Brain microvascular endothelial cell (primary cell): ENCODE measurements around the gene EIF5A.
A peak's percentile ranks its signal among the peaks of the same experiment; 100 is the strongest.

Source experiments
- DNase-seq: peaks from one replicate; pipeline ENCODE4 v3.0.0-alpha.2; 2020
- H3K27ac ChIP-seq: fragments of 250-450 bp; sonication (Bioruptor Pico); 2 replicates; pipeline ENCODE4 v1.5.1; 2020; ENCODE audit warnings: mild to moderate bottlenecking, moderate library complexity
- H3K27me3 ChIP-seq: fragments of 250-450 bp; sonication (Bioruptor Pico); replicated peaks from 2 replicates; pipeline ENCODE4 v1.5.1; 2020; ENCODE audit warnings: mild to moderate bottlenecking
- H3K36me3 ChIP-seq: fragments of 250-450 bp; sonication (Bioruptor Pico); replicated peaks from 2 replicates; pipeline ENCODE4 v1.5.1; 2020; ENCODE audit warnings: mild to moderate bottlenecking
- H3K4me3 ChIP-seq: 2 replicates; pipeline ENCODE4 v1.5.1; 2011; ENCODE audit warnings: low read depth, mild to moderate bottlenecking, control low read depth, low read length, moderate library complexity
- in situ Hi-C: cut with HindIII; loops from 2 replicates; pipeline ENCODE4 v1.10.0; 2017; ENCODE audit warnings: low sequenced_read_pairs, low pct_ligation_motif_present
- TF ChIP-seq, protein P1 (sequence below): IDR thresholded peaks from 2 replicates; pipeline ENCODE4 v1.5.1; 2011; ENCODE audit warnings: low read depth, mild to moderate bottlenecking, moderate library complexity, low read length, control low read depth, inconsistent platforms; ENCODE audit errors: missing control alignments

EIF5A gene

GRCh38 chr17:7309628-7310027 lies 2.2 kb downstream of the EIF5A start:
- TF ChIP-seq, protein P1, sequence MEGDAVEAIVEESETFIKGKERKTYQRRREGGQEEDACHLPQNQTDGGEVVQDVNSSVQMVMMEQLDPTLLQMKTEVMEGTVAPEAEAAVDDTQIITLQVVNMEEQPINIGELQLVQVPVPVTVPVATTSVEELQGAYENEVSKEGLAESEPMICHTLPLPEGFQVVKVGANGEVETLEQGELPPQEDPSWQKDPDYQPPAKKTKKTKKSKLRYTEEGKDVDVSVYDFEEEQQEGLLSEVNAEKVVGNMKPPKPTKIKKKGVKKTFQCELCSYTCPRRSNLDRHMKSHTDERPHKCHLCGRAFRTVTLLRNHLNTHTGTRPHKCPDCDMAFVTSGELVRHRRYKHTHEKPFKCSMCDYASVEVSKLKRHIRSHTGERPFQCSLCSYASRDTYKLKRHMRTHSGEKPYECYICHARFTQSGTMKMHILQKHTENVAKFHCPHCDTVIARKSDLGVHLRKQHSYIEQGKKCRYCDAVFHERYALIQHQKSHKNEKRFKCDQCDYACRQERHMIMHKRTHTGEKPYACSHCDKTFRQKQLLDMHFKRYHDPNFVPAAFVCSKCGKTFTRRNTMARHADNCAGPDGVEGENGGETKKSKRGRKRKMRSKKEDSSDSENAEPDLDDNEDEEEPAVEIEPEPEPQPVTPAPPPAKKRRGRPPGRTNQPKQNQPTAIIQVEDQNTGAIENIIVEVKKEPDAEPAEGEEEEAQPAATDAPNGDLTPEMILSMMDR: no peak
- no peak for DNase-seq
- in situ Hi-C loops: no loop called here
- Histone ChIP-seq H3K36me3 (peaks cover 55% of the 10 kb centered on the region), H3K4me3 (peak overlapping the region; percentile 96), H3K27ac (no peak overlapping the region), H3K27me3 (no peaks in the 10 kb centered on the region)

DNA sequence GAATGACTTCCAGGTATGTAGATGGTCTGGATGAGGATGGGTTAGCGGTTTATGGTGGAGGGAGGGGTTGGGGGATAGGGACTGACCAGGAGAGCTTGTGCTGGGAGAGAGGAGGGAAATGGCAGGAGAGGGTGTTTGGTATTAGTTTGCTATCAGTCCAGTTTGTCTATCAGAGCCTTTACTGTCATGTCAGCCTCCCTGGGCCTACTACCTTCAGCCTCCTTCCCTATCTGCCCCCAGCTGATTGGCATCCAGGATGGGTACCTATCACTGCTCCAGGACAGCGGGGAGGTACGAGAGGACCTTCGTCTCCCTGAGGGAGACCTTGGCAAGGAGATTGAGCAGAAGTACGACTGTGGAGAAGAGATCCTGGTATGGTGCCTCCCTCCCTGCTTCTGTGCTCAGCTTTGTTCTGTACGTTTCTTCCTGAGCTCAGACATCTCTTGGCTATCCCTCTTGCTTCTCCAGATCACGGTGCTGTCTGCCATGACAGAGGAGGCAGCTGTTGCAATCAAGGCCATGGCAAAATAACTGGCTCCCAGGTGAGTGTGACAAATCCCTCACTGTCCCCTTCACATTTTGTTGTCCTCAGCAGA lies 3.8 kb downstream of the EIF5A start:
- Histone ChIP-seq H3K27me3 (no peaks in the 10 kb centered on the region), H3K4me3 (no peak overlapping the region), H3K36me3 (peaks cover 58% of the 10 kb centered on the region), H3K27ac (no peak overlapping the region)
- TF ChIP-seq, protein P1: no peak
- DNase-seq: no peak
- in situ Hi-C loops: no loop called here

- in situ Hi-C loops: no loop called here
- TF ChIP-seq, protein P1: no peak
- Histone ChIP-seq H3K27me3 (no peaks in the 10 kb centered on the region), H3K27ac (no peak overlapping the region), H3K4me3 (no peak overlapping the region), H3K36me3 (peaks cover 57% of the 10 kb centered on the region)
- no peak for DNase-seq
Observed at GRCh38 chr17:7312432-7313087, 5.1 kb downstream of the EIF5A start.

DNA sequence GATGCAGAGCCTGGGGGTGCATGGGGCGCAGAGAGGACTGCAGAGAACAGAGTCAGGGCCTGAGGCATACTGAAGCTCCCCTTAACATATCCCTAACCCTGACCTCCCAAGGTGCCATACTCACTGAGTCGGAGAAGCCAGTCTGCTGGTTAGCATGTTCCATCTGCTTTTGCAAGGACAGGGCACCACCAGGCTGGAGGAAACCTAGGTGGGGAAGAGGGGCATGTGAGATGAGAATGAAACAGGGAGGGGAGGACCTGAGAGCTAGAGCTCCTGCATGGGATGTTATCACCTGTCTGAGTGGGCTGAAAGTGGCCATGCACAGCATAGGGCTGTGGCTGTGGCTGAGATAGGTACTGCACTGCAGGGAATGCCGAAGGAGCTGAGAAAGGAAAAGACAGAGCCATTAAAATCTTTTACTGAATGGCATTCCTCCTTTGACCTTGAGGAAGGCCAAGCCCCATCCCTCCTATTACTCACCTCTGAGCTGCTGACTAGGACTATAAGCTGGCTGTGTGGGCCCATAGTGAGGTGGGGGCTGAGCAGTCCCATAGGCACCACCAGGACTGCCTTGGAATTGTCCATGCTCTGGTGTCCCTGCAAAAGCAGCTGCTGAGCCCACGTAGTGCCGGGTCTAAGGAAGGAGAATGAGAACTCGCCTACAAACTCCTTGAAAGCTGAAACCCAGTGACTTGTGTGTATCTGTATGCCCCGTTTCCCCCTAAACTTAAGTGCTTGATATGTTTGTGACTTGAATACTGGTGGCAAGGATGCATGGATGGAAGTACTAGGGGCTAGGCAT lies 5.9 kb downstream of the EIF5A start:
- H3K27me3 ChIP-seq: no peaks in the 10 kb centered on the region
- in situ Hi-C loops: no loop called here
- H3K36me3 ChIP-seq: peaks cover 60% of the 10 kb centered on the region
- no peak overlapping the region for H3K27ac ChIP-seq
- no peak overlapping the region for H3K4me3 ChIP-seq
- TF ChIP-seq, protein P1: peak; percentile 39
- DNase-seq: no peak

- peak; percentile 10 for DNase-seq
- in situ Hi-C loops: no loop called here
- peak overlapping the region; percentile 81 for H3K4me3 ChIP-seq
- H3K27me3 ChIP-seq: no peaks in the 10 kb centered on the region
- TF ChIP-seq, protein P1: no peak
- H3K27ac ChIP-seq: peak overlapping the region; percentile 78
- H3K36me3 ChIP-seq: peaks cover 66% of the 10 kb centered on the region
Observed at GRCh38 chr17:7313890-7314718, 6.7 kb downstream of the EIF5A start.
